Adrenal gland (tissue), 12 donors: Measurements from ENCODE around the gene CFAP410. TPM values are rescaled to one million over a fixed set of nuclear protein-coding genes. Genes with fewer than 3 reads are reported as not detected.

Experiments
- DNase-seq, 7 donors: peaks; one replicate each; pipeline ENCODE4 v3.0.0-alpha.2; 2019 to 2020
- H3K27ac ChIP-seq, 5 donors: fragments of 200-600 bp; sonication (generic) in 4 of 5; 1 replicate in 3 of 5; 2 replicates in 2 of 5; pipeline versions ENCODE4 v1.5.1 to v1.8.0; 2016 to 2020; ENCODE audit warnings: mild to moderate bottlenecking in 1 of 5
- H3K27me3 ChIP-seq: fragments of 200-600 bp; 2 replicates; pipeline ENCODE4 v1.8.0; 2021
- H3K36me3 ChIP-seq, 2 donors: fragments of 200-600 bp; replicated peaks in 1 of 2; 1 replicate in 1 of 2; 2 replicates in 1 of 2; pipeline versions ENCODE4 v1.5.1 to v1.8.0; 2018 to 2022
- H3K4me1 ChIP-seq, 2 donors: fragments of 200-600 bp; replicated peaks in 1 of 2; 1 replicate in 1 of 2; 2 replicates in 1 of 2; pipeline versions ENCODE4 v1.5.1 to v1.8.0; 2018 to 2021
- H3K4me3 ChIP-seq, 4 donors: fragments of 200-600 bp; sonication (generic) in 3 of 4; one replicate each; pipeline ENCODE4 v1.5.1; 2016 to 2018
- H3K9me3 ChIP-seq, 3 donors: fragments of 200-600 bp; sonication (generic) in 1 of 3; replicated peaks in 1 of 3; 1 replicate in 2 of 3; 2 replicates in 1 of 3; pipeline versions ENCODE4 v1.5.1 to v1.8.0; 2016 to 2021
- POLR2A ChIP-seq, 2 donors: fragments of 450-650 bp; IDR thresholded peaks; one replicate each; pipeline ENCODE4 v1.6.1; 2017; ENCODE audit warnings: antibody characterized with exemption in 2 of 2, mild to moderate bottlenecking in 2 of 2, moderate library complexity in 1 of 2
- WGBS, 4 donors: extraction: QIAGEN DNeasy Blood & Tissue Kit in 2 of 4; methylation state at CpG; one replicate each; pipeline versions ENCODE4 v1.1.5 to v1.1.7; 2013 to 2017; 5-methylcytosine and 5-hydroxymethylcytosine counted together
- intact Hi-C, 2 donors: fragments of 100-400 bp; cut with DNase I; formaldehyde crosslinking; loops; one replicate each; pipeline versions ENCODE4 v1.14.1 to v1.15.0; 2022 to 2023
- polyA plus RNA-seq, 3 donors: library from polyadenylated mRNA; stranded (reverse); fragments of 200-250 nt in 2 of 3; fragments of 350-450 nt in 1 of 3; fragmentation: Illumina TruSeq in 1 of 3; extraction: RNeasy Lipid Tissue Mini Kit (QIAGEN cat#74804) in 1 of 3; gene quantifications; one replicate each; pipeline ENCODE4 v1.2.3, GENCODE V29; 2013 to 2014
- total RNA-seq, 9 donors: library from RNA; depleted of rRNA in 4 of 9; stranded (reverse); fragments of >200 nt in 4 of 9; fragments of 120-200 nt in 1 of 9; fragmentation: NEBNext Ultra II Directional in 1 of 9; extraction: Animal tissue kit (Norgen Biotek cat#: 25700) in 1 of 9; gene quantifications; one replicate each; pipeline versions ENCODE4 v1.1.0 to v1.2.4, GENCODE V29; 2013 to 2023
- TF ChIP-seq, protein P1 (sequence below), 6 experiments: fragments of 450-650 bp in 4 of 6; fragments of 200-600 bp in 2 of 6; sonication (generic) in 1 of 6; IDR thresholded peaks; 1 replicate in 5 of 6; 2 replicates in 1 of 6; pipeline versions ENCODE4 v1.5.1 to v1.8.0; 2016 to 2021; ENCODE audit warnings: antibody characterized with exemption in 6 of 6, mild to moderate bottlenecking in 2 of 6, moderate library complexity in 1 of 6
- donor health status: healthy with polysubstance abuse.
- donor health status: Bipolar disorder and iron deficiency.
- donor health status: DM: yes; HTN: yes; CAD: no.
- donor health status: DM: no; HTN: no; CAD: no.
- donor health status: DM: no; HTN: no; CAD: no.
- donor health status: DM: yes; HTN: yes; CAD: no.

The CFAP410 gene
- total and polyA plus RNA-seq, 12 donors, result 1.4 to 149 (median 37.0) TPM

DNA sequence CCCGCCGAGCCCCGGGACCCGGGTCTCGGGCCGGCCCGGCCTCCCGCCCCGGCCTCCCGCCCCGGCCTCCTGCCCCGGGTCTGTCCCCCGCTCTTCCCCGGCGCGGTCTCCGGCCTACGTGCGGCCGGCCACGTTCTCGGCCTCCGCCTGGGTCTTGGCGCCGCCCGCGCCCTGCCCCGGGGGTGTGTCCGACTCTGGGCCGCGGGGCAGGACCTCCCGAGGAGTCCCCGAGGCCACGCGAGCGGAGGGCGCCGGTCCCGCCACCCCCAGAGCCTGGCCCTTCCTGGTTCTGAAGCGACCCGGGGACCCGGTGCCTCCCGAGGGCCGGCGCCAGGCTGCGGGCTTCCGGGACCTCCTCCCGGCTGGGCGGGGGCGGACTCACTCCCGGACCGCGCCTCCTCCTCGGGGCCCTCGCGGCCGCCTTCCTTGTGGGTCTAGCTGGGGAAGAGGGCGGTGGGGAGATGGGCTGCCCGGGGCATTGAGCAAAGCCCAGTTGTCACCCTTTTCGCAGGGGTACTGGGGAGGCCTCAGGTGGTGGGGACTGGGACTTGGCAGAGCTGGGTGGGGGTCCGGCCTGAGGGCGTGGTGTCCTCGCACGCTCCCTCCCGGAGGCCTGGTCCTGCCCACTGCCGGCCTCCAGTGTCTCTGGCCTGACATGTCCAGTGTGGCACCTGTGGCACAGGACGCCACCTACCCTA, 38.8 kb downstream of the CFAP410 start:
- 0 to 5% (median 0%) methylated on average over 1 to 66 of the region's 67 CpGs for WGBS, 4 donors
- no peaks in the 10 kb centered on the region for H3K36me3 ChIP-seq
- intact Hi-C loops, result loop anchor here in 1 of 2 donors (5.0 kb wide), 1 partner anchor 37 kb away; the partner anchor contains the start of gene CFAP410
- peak; percentile 61 to 80 (median 77) for DNase-seq
- H3K9me3 ChIP-seq, result no peaks in the 10 kb centered on the region
- H3K4me1 ChIP-seq, result peaks cover 8 to 23% of the 10 kb centered on the region in 2 donors
- H3K27ac ChIP-seq, result peak overlapping the region in 4 of 5 donors; percentile 70 to 92 (median 84)
- TF ChIP-seq POLR2A (IDR thresholded peaks at IDR 0.05), result peak; percentile 11 to 62
- TF ChIP-seq, protein P1, sequence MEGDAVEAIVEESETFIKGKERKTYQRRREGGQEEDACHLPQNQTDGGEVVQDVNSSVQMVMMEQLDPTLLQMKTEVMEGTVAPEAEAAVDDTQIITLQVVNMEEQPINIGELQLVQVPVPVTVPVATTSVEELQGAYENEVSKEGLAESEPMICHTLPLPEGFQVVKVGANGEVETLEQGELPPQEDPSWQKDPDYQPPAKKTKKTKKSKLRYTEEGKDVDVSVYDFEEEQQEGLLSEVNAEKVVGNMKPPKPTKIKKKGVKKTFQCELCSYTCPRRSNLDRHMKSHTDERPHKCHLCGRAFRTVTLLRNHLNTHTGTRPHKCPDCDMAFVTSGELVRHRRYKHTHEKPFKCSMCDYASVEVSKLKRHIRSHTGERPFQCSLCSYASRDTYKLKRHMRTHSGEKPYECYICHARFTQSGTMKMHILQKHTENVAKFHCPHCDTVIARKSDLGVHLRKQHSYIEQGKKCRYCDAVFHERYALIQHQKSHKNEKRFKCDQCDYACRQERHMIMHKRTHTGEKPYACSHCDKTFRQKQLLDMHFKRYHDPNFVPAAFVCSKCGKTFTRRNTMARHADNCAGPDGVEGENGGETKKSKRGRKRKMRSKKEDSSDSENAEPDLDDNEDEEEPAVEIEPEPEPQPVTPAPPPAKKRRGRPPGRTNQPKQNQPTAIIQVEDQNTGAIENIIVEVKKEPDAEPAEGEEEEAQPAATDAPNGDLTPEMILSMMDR (IDR thresholded peaks at IDR 0.05), result no peak
- peak overlapping the region in 3 of 4 donors; percentile 33 to 86 (median 73) for H3K4me3 ChIP-seq
- no peaks in the 10 kb centered on the region for H3K27me3 ChIP-seq

DNA sequence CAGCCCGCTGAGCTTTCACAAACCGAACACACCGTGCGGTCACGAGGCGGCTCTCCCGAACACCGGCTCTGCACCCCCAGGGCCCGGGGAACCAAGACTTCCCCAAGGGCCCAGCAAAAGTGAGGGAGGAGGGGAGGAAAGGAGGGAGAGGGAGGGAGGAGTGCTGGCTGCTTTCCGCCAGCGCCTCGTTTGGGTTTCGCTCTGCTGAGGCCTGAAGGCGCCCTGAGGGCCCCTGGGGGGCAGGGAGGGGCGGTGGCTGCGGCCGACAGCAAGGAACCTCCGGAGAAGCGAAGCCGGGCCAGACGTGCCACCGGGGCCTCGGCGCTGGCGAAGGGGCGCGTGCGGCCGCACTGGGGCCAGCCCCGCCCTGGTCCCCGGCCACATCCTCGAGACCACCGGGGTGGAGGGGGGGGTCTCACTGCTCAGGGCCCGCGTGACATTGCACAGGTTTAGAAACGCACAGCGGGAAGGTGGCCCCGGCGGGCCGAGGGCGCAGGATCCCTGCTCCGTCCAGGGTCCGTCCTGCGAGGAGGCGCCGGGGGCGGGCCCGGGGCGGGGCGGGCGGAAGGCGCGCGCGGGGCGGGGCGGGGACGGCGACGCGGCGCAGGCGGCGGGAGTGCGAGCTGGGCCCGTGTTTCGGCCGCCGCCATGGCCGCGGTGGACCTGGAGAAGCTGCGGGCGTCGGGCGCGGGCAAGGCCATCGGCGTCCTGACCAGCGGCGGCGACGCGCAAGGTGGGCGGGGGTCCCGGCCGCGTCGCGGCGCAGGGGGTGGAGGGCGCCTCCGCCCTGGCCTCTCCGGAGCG, 39.5 kb downstream of the CFAP410 start, which contains the start of gene PFKL:
TSS of gene PFKL (plus strand) at position 596 of the 804 bp plus-strand sequence. CDS start at position 649, 53 bp downstream.
- H3K4me1 ChIP-seq, result peaks cover 8 to 28% of the 10 kb centered on the region in 2 donors
- H3K27ac ChIP-seq, result peak within 1 kb of the TSS; percentile 48 to 92 (median 83)
- no peaks in the 10 kb centered on the region for H3K36me3 ChIP-seq
- intact Hi-C loops, result loop anchor here in 1 of 2 donors (5.0 kb wide), 1 partner anchor 38 kb away; the partner anchor contains the start of gene CFAP410
- H3K27me3 ChIP-seq, result no peaks in the 10 kb centered on the region
- H3K9me3 ChIP-seq, result no peaks in the 10 kb centered on the region
- TF ChIP-seq POLR2A (IDR thresholded peaks at IDR 0.05), result peak in 1 of 2 donors; percentile 24
- TF ChIP-seq, protein P1 (IDR thresholded peaks at IDR 0.05), result no peak
- WGBS, 4 donors, result 1 to 2% (median 1%) methylated on average over 21 to 94 of the region's 94 CpGs
- DNase-seq, result peak; percentile 48 to 72 (median 62)
- peak within 1 kb of the TSS; percentile 15 to 86 (median 53) for H3K4me3 ChIP-seq

DNA sequence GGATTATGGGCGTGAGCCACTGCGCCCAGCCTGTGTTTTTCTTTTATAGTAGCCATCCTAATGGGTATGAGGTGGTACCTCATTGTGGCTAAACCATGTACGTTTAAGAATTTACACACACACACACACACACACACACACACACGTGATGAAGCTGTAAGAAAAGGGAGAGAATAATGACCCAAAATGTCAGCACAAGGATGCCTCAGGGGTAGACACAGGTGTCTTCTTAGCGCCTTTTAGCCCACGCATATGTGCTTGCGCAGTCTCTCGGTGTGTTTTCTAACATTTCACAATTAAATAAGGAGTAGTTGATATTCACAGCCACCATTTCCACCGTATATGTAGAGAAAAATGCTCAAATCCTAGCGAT, 40.1 kb downstream of the CFAP410 start:
- Histone ChIP-seq H3K27me3 (no peaks in the 10 kb centered on the region), H3K4me1 (peaks cover 8 to 30% of the 10 kb centered on the region in 2 donors), H3K27ac (peak overlapping the region; percentile 48 to 92 (median 83)), H3K4me3 (peak overlapping the region in 2 of 4 donors; percentile 43 to 86), H3K9me3 (no peaks in the 10 kb centered on the region), H3K36me3 (no peaks in the 10 kb centered on the region)
- TF ChIP-seq, protein P1 (IDR thresholded peaks at IDR 0.05), result no peak
- no peak for TF ChIP-seq POLR2A (IDR thresholded peaks at IDR 0.05)
- intact Hi-C loops, result no loop called here
- DNase-seq, result no peak
- 26 to 37% (median 36%) methylated on average over 9 to 10 of the region's 10 CpGs for WGBS, 4 donors

DNA sequence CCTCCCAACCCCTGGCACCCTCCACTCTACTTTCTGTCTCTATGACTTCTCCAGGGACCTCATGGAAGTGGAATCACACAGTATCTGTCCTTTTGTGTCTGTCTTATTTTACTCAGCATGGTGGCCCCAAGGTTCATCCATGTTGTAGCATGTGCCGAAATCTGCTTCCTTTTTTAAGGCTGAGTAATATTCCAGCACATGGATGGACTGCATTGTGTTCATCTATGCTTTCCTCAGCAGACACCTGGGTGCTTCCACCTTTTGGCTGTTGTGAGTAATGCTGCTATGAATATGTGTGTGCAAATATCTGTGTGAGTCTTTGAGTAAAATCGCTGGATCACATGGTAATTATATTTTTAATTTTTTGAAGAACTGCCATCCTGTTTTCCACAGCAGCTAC, 40.9 kb downstream of the CFAP410 start:
- Histone ChIP-seq H3K27me3 (no peaks in the 10 kb centered on the region), H3K27ac (no peak overlapping the region), H3K9me3 (no peaks in the 10 kb centered on the region), H3K36me3 (no peaks in the 10 kb centered on the region), H3K4me3 (no peak overlapping the region), H3K4me1 (peaks cover 8 to 30% of the 10 kb centered on the region in 2 donors)
- no peak for DNase-seq
- TF ChIP-seq, protein P1 (IDR thresholded peaks at IDR 0.05), result no peak
- TF ChIP-seq POLR2A (IDR thresholded peaks at IDR 0.05), result no peak
- WGBS, 4 donors, result 77 to 86% (median 81%) methylated on average over 2 of the region's 2 CpGs
- intact Hi-C loops, result no loop called here
